Anterior cingulate cortex (tissue), 58 donors: Measurements from ENCODE around the gene PLA2G12A.
A peak's percentile ranks its signal among the peaks of the same experiment; 100 is the strongest.

ENCODE experiments used
- DNase-seq, 58 donors: peaks; one replicate each; lab custom pipeline; 2025; lab: John Stamatoyannopoulos, UW

Gene PLA2G12A

GRCh38 chr4:109730619-109731545, 1.0 kb upstream of the PLA2G12A start:
- DNase-seq, result peak in 1 of 58 donors; percentile 1

GRCh38 chr4:109729117-109729717, 653 bp downstream of the PLA2G12A start:
- DNase-seq, result peak in 17 of 58 donors; percentile 5 to 55 (median 34)

GRCh38 chr4:109728385-109728784, 1.5 kb downstream of the PLA2G12A start:
- no peak for DNase-seq

DNA sequence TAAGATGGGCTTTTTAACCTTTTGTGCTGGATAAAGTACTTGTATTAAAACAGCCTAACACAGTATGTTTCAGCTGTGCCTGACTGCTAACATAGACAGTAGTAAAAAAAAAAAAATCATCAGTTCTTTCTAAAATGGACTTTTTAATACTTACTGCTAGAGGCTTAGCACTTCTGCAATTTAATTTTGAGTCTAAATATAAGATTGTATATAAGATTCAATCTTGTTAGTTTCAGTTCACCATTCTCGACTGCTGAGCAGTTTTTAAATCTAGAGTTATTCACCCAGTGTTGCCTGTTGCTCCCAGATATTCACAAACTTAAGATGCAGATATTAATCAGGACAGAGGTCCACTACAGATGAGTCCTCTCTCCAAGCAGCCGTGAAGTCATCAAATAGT, 6.8 kb downstream of the PLA2G12A start:
- no peak for DNase-seq

DNA sequence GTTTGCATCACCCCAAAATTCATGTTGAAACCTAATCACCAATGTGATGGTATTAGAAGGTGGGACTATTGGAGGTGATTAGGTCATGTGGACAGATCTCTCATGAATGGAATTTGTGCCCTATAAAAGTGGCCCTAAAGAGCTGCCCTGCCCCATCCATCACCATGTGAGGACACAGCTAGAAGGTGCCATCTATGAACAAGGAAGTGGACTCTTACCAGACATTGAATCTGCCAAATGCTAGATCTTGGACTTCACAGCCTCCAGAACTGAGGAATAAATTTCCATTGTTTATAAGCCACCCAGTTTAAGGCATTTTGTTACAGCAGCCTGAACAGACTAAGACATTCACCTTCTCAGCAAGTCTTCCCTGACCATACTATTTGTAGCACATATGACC, 7.5 kb downstream of the PLA2G12A start:
- DNase-seq, result no peak

- DNase-seq, result no peak
Observed at GRCh38 chr4:109721033-109721432, 8.8 kb downstream of the PLA2G12A start.

DNA sequence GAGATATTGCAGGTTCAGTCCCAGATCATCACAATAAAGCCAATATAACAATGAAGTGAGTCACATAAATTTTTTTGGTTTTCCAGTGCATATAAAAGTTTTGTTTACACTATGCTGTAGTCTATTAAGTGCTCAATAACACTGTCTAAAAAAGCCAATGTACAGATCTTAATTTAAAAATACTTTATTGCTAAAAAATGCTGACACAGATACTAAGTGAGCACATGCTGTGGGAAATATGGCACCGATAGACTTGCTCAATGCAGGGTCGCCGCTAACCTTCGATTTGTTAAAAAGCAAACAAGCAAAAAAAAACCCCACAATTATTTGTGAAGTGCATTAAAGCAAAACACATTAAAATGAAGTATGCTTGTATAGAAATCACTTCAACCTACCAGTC, 10.3 kb downstream of the PLA2G12A start:
- no peak for DNase-seq

DNA sequence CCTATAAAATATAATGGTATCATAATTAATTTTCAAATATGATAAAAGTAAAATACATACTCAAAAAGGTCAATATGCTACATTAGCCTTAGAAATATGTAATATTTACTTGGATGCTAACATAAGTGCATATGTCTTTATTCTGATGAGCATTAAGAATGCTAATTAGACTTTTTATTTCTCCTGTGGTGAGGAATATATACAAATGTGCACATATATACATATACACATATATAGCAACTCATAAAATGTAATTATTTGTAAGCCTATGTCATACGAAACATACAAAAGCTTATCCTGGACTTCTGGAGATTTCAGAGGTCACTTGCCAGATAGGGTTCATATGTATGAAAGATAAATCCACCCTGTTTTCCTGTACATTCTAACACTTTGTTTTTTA, 11.1 kb downstream of the PLA2G12A start:
- DNase-seq, result no peak

DNA sequence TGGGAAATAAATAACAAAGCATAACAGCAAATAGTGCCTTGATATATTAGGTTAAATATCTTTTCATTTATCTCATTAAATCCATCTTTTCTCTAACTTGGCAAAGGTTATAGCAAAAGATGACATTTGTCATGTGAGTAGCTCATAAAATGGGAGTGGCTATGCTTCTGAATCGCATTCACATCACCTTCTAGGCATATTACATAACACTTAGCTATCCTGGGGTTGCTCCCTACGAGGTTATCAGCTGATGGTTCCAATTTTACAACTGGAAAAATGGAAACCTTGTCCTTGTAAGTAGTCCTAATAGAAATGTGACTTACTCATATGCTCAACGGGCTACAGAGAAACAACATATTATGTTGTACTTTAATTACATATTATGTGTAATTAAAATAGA, 16.4 kb downstream of the PLA2G12A start:
- no peak for DNase-seq

- DNase-seq, result no peak
Observed at GRCh38 chr4:109708990-109709389, 20.9 kb downstream of the PLA2G12A start.

GRCh38 chr4:109708435-109708834, 21.4 kb downstream of the PLA2G12A start:
- no peak for DNase-seq

GRCh38 chr4:109703664-109704361, 26.1 kb downstream of the PLA2G12A start:
- no peak for DNase-seq

DNA sequence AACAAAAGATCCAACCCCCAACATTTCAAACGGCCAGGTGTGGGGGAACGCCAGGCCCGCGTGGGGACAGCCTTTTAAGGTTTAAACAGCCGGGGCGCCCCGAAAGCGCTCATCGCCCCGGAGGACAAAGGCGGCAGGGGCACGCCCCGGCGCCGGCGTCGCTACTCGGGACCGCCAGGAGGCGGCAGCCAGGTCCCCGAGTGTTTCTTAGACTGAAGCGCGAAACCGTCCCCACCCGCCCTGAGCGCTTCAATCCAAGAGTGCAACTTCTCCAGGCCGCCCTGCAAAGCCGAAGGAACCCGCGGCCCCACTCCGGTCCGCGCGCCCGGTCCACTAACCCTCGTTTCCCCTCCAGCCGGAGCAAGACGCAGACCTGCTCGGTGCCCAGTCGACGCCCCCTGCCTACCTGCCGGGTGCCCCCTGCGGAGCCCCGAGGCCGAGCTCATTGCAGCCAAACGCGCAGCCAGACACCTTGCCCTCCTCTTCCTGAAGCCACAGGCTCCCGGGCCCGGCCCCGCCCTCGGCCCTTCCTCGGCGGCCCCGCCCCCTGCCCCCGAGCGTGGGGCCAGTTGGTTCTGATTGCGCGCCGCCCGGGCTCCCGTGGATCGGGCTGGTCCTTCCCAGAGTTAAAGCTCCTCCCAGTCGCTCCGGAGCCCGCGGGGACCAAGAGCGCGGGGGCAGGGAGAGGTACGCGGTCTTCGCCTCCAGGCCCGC, 26.8 kb downstream of the PLA2G12A start, which contains the start of gene CASP6:
TSS of gene CASP6 (minus strand) at position 496 of the 714 bp plus-strand sequence. CDS start at position 446, 50 bp downstream.
- peak in 57 of 58 donors; percentile 26 to 83 (median 65) for DNase-seq

DNA sequence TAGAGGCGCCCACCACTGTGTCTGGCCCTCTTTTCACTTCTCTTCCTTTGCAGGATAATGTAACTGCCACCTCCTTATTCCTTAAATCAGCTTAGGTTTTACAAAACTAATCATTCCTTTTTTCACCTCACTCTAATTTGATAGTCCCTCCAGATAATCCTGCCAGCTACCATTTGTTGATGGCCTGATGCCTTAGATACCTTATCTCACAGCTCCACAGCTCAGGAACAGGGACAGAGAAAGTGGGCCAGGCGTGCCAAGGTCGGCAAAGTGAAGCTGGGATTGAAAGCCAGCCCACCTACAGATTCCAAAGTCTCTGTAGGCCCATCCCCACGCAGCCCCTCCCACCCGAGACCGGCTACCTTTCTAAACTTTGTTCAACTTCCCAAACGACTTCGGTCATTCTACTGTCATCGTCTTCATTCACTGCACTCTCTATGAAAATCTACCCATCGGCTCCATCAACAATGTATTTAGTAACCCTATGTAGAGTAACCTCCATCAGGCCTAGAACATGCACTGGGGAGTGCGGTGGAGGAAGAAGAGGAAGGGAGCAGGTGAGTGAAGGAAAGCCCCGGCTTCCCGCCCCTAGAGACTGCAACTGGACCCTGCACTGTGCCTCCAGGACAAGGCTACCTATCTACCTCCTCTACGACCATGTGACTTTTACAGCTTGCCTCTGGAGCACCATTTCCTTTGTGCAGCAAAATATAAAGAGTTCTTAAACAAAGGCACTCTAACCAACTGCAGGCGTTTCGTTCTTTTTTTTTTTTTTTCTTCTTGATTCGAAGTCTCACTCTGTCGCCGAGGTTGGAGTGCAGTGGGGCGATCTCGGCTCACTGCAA, 28.1 kb downstream of the PLA2G12A start:
- DNase-seq, result no peak

DNA sequence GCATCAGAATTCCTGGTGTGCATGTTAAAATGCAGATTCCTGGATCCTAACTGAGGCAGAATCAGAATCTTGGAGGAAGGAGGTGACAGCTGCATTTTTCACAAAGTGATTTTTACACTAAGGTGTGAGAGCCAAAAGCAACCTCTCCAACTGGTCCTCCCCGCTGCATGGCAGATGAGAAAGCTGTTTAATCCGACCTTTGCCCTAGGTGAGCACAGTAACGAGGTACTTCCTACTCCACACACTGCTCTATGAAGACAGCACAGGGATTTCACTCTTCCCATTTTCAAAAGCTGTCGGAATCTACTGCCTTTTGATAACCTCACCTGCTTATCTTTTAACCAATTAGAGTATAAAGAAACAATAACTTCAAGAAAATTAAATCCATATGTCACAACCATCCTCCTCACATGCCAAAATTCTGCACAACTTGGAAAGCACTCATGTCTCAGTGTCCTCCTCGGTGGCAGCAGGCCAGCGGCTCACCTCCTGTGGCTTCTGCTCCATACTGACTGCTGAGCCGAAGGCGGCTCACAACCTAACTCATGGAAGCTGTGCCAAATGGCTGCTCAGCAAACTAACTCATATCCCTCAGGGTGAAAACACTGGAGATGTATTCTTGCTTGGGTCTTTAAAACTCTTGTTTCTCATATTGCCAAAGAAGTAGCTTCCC, 30.2 kb downstream of the PLA2G12A start:
- no peak for DNase-seq

DNA sequence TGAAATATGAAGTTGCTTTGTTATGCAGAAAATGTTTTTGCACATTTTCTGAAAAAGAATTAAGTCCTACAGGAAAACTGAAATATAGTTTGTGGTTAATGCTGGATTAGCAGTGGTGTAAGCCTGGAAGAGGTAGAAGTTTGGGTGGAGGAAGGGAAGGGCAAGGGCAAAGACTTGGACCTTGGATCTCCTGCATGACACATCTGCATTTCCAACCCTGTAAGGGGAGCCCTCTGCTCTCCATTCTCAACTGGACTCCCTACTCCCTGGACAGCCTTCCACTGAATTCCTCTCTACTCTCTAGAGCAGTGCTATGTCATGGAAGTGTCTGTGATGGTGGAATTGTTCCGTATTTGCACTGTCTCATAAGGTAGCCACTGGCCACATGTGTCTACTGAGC, 31.2 kb downstream of the PLA2G12A start:
- no peak for DNase-seq

GRCh38 chr4:109691411-109691920, 38.4 kb downstream of the PLA2G12A start:
- no peak for DNase-seq

DNA sequence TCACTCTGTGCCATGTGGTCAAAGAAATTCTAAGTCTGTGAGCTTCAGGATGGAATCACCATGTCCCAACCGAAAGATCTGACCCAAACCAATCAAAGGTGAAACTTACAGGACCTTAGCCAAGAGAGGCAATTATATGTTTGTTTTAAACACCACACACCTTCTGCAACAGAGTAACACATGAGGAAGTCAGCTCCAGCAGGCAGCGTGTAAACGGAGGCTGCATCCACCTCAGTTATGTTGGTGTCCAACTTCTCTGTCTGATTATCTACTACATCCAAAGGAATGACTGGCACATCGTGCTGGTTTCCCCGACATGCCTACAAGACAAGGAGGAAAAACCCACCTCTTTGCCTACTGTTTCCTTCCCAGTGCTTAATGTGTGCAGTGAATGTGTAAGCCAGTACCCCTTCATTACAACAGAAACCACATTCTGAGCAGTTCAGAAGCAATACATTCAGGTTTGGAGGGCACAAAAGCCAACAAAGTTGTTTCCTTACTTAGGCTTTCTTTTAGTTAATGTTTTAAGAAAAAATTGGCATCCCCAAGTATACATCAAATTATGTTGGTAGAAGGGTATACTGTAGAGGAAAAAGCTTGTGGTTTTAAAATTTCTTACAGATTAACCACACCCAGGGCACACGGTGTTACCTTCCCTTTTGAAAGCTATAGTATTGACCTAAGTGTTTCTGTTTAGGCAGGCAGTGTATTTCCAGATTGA, 39.0 kb downstream of the PLA2G12A start:
- no peak for DNase-seq
